ENCODE results near the gene SPACA7. TPM values are rescaled to one million over a fixed set of nuclear protein-coding genes. Genes with fewer than 3 reads are reported as not detected.

SPACA7 gene
- total and polyA plus RNA-seq, 10 of the 15 experiments (the other 5 are each of a cell fraction or from before 2014, with no cell fraction given), result not detected

GRCh38 chr13:112354330-112355273, 21.6 kb upstream of the SPACA7 start:
- RAD21 ChIA-PET (ENCODE audit: unreplicated experiment), result no interaction called here
- DNase-seq (ENCODE audit: low read depth, low spot score) (no peak), ATAC-seq (no peak), FAIRE-seq (no peak)
- Histone ChIP-seq H3K79me2 (ENCODE audit: control insufficient read depth, insufficient read depth, low read length) (no peaks in the 10 kb centered on the region), H2AFZ (ENCODE audit: control insufficient read depth, low read depth, low read length) (no peak overlapping the region), H3K9ac (ENCODE audit: control insufficient read depth, insufficient read depth, low read length) (no peak overlapping the region), H3K9me3 (replicated peaks; ENCODE audit: control insufficient read depth, insufficient read depth, low read length) (no peaks in the 10 kb centered on the region), H4K20me1 (ENCODE audit: control insufficient read depth, insufficient read depth) (no peaks in the 10 kb centered on the region), H3K27ac (ENCODE audit: control insufficient read depth, insufficient read depth) (no peak overlapping the region), H3K27me3 (replicated peaks in 1 of 2; ENCODE audit: control insufficient read depth in 2 of 2, insufficient read depth in 2 of 2, low read length in 1 of 2) (no peaks in the 10 kb centered on the region), H3K36me3 (ENCODE audit: control insufficient read depth in 2 of 2, insufficient read depth in 2 of 2, low read length in 1 of 2) (no peaks in the 10 kb centered on the region), H3K4me2 (ENCODE audit: control insufficient read depth, insufficient read depth) (no peak overlapping the region), H3K4me1 (ENCODE audit: control insufficient read depth, insufficient read depth, low read length) (no peaks in the 10 kb centered on the region), H3K4me3 (no peak overlapping the region)
- SMC1A ChIA-PET (ENCODE audit: uncharacterized antibody, unreplicated experiment), result no interaction called here
- POLR2A ChIA-PET, result no interaction called here
- CTCF ChIA-PET, result interaction anchor here (0.6 kb wide), 1 partner anchor 1534 kb away, joined by 3 read pairs; no protein-coding TSS in a partner anchor
- intact Hi-C loops (cut with micrococcal nuclease; ENCODE audit: unreplicated experiment) (no loop called here), in situ Hi-C loops (cut with MboI) (no loop called here)
- no peak for TF ChIP-seq EED (IDR thresholded peaks at IDR 0.05; ENCODE audit: low read depth)
- no TSS peak for BruUV-seq (replicated peaks)
- WGBS (ENCODE audit: insufficient coverage, insufficient replicate concordance, low lambda C conversion rate, missing lambda C conversion rate), result 55% methylated on average over 32 of the region's 32 CpGs

- in situ Hi-C loops (cut with MboI) (no loop called here), intact Hi-C loops (cut with micrococcal nuclease; ENCODE audit: unreplicated experiment) (no loop called here)
- Histone ChIP-seq H3K9me3 (replicated peaks; ENCODE audit: control insufficient read depth, insufficient read depth, low read length) (no peaks in the 10 kb centered on the region), H3K9ac (ENCODE audit: control insufficient read depth, insufficient read depth, low read length) (no peak overlapping the region), H4K20me1 (ENCODE audit: control insufficient read depth, insufficient read depth) (no peaks in the 10 kb centered on the region), H2AFZ (ENCODE audit: control insufficient read depth, low read depth, low read length) (no peak overlapping the region), H3K27ac (ENCODE audit: control insufficient read depth, insufficient read depth) (no peak overlapping the region), H3K4me3 (no peak overlapping the region), H3K36me3 (ENCODE audit: control insufficient read depth in 2 of 2, insufficient read depth in 2 of 2, low read length in 1 of 2) (no peaks in the 10 kb centered on the region), H3K79me2 (ENCODE audit: control insufficient read depth, insufficient read depth, low read length) (no peaks in the 10 kb centered on the region), H3K4me1 (ENCODE audit: control insufficient read depth, insufficient read depth, low read length) (no peaks in the 10 kb centered on the region), H3K4me2 (ENCODE audit: control insufficient read depth, insufficient read depth) (no peak overlapping the region), H3K27me3 (replicated peaks in 1 of 2; ENCODE audit: control insufficient read depth in 2 of 2, insufficient read depth in 2 of 2, low read length in 1 of 2) (no peaks in the 10 kb centered on the region)
- ChIA-PET SMC1A (ENCODE audit: uncharacterized antibody, unreplicated experiment) (no interaction called here), CTCF (no interaction called here), RAD21 (ENCODE audit: unreplicated experiment) (no interaction called here), POLR2A (no interaction called here)
- ATAC-seq (no peak), DNase-seq (ENCODE audit: low read depth, low spot score) (no peak), FAIRE-seq (no peak)
- WGBS (ENCODE audit: insufficient coverage, insufficient replicate concordance, low lambda C conversion rate, missing lambda C conversion rate), result 28% methylated on average over 12 of the region's 15 CpGs
- no TSS peak for BruUV-seq (replicated peaks)
- TF ChIP-seq POLR2A (IDR thresholded peaks at IDR 0.05; ENCODE audit: low read depth, low read length), result no peak
- TF ChIP-seq, protein P1, sequence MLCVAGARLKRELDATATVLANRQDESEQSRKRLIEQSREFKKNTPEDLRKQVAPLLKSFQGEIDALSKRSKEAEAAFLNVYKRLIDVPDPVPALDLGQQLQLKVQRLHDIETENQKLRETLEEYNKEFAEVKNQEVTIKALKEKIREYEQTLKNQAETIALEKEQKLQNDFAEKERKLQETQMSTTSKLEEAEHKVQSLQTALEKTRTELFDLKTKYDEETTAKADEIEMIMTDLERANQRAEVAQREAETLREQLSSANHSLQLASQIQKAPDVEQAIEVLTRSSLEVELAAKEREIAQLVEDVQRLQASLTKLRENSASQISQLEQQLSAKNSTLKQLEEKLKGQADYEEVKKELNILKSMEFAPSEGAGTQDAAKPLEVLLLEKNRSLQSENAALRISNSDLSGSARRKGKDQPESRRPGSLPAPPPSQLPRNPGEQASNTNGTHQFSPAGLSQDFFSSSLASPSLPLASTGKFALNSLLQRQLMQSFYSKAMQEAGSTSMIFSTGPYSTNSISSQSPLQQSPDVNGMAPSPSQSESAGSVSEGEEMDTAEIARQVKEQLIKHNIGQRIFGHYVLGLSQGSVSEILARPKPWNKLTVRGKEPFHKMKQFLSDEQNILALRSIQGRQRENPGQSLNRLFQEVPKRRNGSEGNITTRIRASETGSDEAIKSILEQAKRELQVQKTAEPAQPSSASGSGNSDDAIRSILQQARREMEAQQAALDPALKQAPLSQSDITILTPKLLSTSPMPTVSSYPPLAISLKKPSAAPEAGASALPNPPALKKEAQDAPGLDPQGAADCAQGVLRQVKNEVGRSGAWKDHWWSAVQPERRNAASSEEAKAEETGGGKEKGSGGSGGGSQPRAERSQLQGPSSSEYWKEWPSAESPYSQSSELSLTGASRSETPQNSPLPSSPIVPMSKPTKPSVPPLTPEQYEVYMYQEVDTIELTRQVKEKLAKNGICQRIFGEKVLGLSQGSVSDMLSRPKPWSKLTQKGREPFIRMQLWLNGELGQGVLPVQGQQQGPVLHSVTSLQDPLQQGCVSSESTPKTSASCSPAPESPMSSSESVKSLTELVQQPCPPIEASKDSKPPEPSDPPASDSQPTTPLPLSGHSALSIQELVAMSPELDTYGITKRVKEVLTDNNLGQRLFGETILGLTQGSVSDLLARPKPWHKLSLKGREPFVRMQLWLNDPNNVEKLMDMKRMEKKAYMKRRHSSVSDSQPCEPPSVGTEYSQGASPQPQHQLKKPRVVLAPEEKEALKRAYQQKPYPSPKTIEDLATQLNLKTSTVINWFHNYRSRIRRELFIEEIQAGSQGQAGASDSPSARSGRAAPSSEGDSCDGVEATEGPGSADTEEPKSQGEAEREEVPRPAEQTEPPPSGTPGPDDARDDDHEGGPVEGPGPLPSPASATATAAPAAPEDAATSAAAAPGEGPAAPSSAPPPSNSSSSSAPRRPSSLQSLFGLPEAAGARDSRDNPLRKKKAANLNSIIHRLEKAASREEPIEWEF (IDR thresholded peaks at IDR 0.05; ENCODE audit: insufficient replicate concordance, low read depth, low read length), result no peak
- TF ChIP-seq NBN (IDR thresholded peaks at IDR 0.05), result no peak
- no peak for TF ChIP-seq WRNIP1 (IDR thresholded peaks at IDR 0.05; ENCODE audit: borderline replicate concordance, low read depth, low read length)
- no peak for TF ChIP-seq KLF5 (IDR thresholded peaks at IDR 0.05; ENCODE audit: partially characterized antibody)
- TF ChIP-seq EED (IDR thresholded peaks at IDR 0.05; ENCODE audit: low read depth), result no peak
Observed at GRCh38 chr13:112355274-112355838, 20.8 kb upstream of the SPACA7 start.
